Sigmoid colon (tissue), 7 donors: ENCODE data around the gene PRICKLE3. TPM values are rescaled to one million over a fixed set of nuclear protein-coding genes. Genes with fewer than 3 reads are reported as not detected.
"Not testable (repeated sequence)": the region's sequence is repeated elsewhere in the genome, so short reads cannot be mapped to it uniquely, and the experiment has no call there.

Source experiments
- DNase-seq: peaks from one replicate; pipeline ENCODE4 v3.0.0-alpha.2; 2019
- H3K27ac ChIP-seq, 4 donors: fragments of 200-600 bp; sonication (generic); one replicate each; pipeline ENCODE4 v1.5.1; 2016 to 2019; ENCODE audit warnings: mild to moderate bottlenecking in 1 of 4
- H3K27me3 ChIP-seq, 3 donors: fragments of 200-600 bp; sonication (generic); one replicate each; pipeline ENCODE4 v1.5.1; 2019; ENCODE audit warnings: mild to moderate bottlenecking in 1 of 3
- H3K36me3 ChIP-seq, 4 donors: fragments of 200-600 bp; sonication (generic); one replicate each; pipeline ENCODE4 v1.5.1; 2016 to 2019
- H3K4me1 ChIP-seq, 4 donors: fragments of 200-600 bp; sonication (generic); one replicate each; pipeline ENCODE4 v1.5.1; 2017 to 2019
- H3K4me3 ChIP-seq, 4 donors: fragments of 200-600 bp; sonication (generic); one replicate each; pipeline ENCODE4 v1.5.1; 2017 to 2019; ENCODE audit warnings: mild to moderate bottlenecking in 2 of 4, moderate library complexity in 1 of 4
- H3K9me3 ChIP-seq, 4 donors: fragments of 200-600 bp in 3 of 4; sonication (generic) in 3 of 4; one replicate each; pipeline versions ENCODE4 v1.5.1 to v1.6.1; 2013 to 2019
- CTCF ChIP-seq, 4 experiments: fragments of 450-650 bp in 3 of 4; fragments of 200-600 bp in 1 of 4; IDR thresholded peaks; one replicate each; pipeline ENCODE4 v1.5.1; 2016 to 2019; ENCODE audit warnings: antibody characterized with exemption in 4 of 4, mild to moderate bottlenecking in 3 of 4, moderate library complexity in 2 of 4
- EP300 ChIP-seq, 4 donors: sonication (generic); formaldehyde crosslinking; IDR thresholded peaks; one replicate each; pipeline ENCODE4 v1.6.1; 2017; ENCODE audit warnings: antibody characterized with exemption in 4 of 4
- POLR2A ChIP-seq, 2 donors: fragments of 450-650 bp; IDR thresholded peaks; one replicate each; pipeline ENCODE4 v1.6.1; 2016; ENCODE audit warnings: antibody characterized with exemption in 2 of 2, mild to moderate bottlenecking in 2 of 2, moderate library complexity in 2 of 2
- POLR2AphosphoS5 ChIP-seq, 4 donors: sonication (generic); formaldehyde crosslinking; IDR thresholded peaks; one replicate each; pipeline ENCODE4 v1.6.1; 2017; ENCODE audit warnings: antibody characterized with exemption in 4 of 4
- WGBS, 2 donors: extraction: QIAGEN DNeasy Blood & Tissue Kit; methylation state at CpG; one replicate each; pipeline ENCODE4 v1.1.7; 2013; 5-methylcytosine and 5-hydroxymethylcytosine counted together
- intact Hi-C: fragments of 100-400 bp; cut with DNase I; formaldehyde crosslinking; loops from one replicate; pipeline ENCODE4 v1.15.1; 2023
- polyA plus RNA-seq, 3 donors: library from polyadenylated mRNA; stranded (reverse); fragments of 200-250 nt; gene quantifications; one replicate each; pipeline ENCODE4 v1.2.3, GENCODE V29; 2013
- small RNA-seq, 3 donors: library from RNA; depleted of rRNA; stranded (forward); fragments of <200 nt; gene quantifications; one replicate each; pipeline ENCODE3, GENCODE V24; 2016
- total RNA-seq, 4 donors: library from RNA; depleted of rRNA; stranded (reverse); fragments of >200 nt; gene quantifications; one replicate each; pipeline ENCODE4 v1.1.0, GENCODE V29; 2016
- donor health status: healthy with polysubstance abuse.
- donor health status: Bipolar disorder and iron deficiency.
- donor health status: healthy.

Gene PRICKLE3
- total and polyA plus RNA-seq, 7 donors, result 4.8 to 13.0 (median 8.9) TPM

DNA sequence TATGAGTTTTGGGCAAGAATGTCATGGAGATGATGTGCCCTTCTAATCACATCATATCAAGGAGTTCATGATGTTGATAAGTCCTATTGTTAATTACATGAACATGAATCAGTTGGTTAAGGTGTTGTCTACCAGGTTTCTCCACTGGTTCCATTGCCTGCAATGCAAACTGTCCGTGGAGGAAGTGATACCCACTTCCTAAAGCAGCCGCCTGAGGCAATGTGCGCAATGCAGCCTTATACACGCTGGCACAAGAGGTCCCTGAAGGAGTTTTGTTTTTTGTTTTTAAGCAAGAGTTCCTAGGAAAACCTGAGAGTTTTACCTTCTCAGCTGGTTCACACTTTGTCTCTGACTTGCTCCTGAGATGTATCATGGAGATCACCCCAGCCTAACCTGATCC lies 56.7 kb downstream of the PRICKLE3 start:
- H3K4me1 ChIP-seq, result no peaks in the 10 kb centered on the region
- no peaks in the 10 kb centered on the region for H3K36me3 ChIP-seq
- intact Hi-C loops, result loop anchor here (10.0 kb wide), 1 partner anchor 65 kb away; no protein-coding TSS in a partner anchor
- no peak for DNase-seq
- H3K4me3 ChIP-seq, result no peak overlapping the region
- no peaks in the 10 kb centered on the region for H3K27me3 ChIP-seq
- no peak for TF ChIP-seq POLR2AphosphoS5 (IDR thresholded peaks at IDR 0.05)
- no peak for TF ChIP-seq CTCF (IDR thresholded peaks at IDR 0.05)
- TF ChIP-seq POLR2A (IDR thresholded peaks at IDR 0.05), result no peak
- no peak for TF ChIP-seq EP300 (IDR thresholded peaks at IDR 0.05)
- no peaks in the 10 kb centered on the region for H3K9me3 ChIP-seq
- no peak overlapping the region for H3K27ac ChIP-seq
- 64 to 89% methylated on average over 4 of the region's 4 CpGs for WGBS, 2 donors

DNA sequence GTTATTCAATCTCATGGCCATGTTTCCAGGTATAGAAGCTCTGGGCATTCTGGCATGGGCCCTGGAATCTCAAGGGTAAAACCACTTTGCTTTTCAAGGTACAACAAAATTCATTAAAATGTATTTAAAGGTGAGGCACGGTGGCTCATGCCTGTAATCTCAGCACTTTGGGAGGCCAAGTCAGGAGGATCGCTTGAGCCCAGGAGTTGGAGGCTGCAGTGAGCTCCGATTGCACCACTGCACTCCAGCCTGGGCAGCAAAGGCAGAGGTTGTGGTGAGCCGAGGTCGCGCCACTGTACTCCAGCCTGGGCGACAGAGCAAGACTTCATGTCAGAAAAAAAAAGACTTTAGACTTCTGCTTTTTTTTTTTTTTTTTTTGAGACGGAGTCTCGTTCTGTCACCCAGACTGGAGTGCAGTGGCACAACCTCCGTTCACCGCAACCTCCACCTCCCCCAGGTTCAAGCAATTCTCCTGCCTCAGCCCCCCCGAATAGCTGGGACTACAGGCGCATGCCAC lies 58.4 kb downstream of the PRICKLE3 start:
- not testable (repeated sequence) for H3K9me3 ChIP-seq, H3K27ac ChIP-seq, H3K27me3 ChIP-seq, H3K36me3 ChIP-seq, H3K4me3 ChIP-seq, DNase-seq, H3K4me1 ChIP-seq
- WGBS, 2 donors, result 66 to 85% methylated on average over 13 of the region's 13 CpGs
- intact Hi-C loops, result loop anchor here (10.0 kb wide), 1 partner anchor 63 kb away; no protein-coding TSS in a partner anchor

Small RNA genes within 50 kb of the gene (small RNA-seq; reads per million reads assigned to genes)
- 0 reads per million in 3 donors for gene RN7SL262P

Other genes with a start within 250 kb of the PRICKLE3 start
- 10 to 100 TPM; 33.6 to 41.4 (median 38.0) TPM for gene OTUD5, start 228.8 kb downstream of the PRICKLE3 start, total RNA-seq
- 10 to 100 TPM; 22.4 to 39.3 (median 24.6) TPM for gene OTUD5, start 228.8 kb downstream of the PRICKLE3 start, polyA plus RNA-seq
- gene KCND1, start 214.5 kb downstream of the PRICKLE3 start, total RNA-seq, result 1 to 10 TPM in 3 of 4 donors, under 1 TPM in 1; 0.95 to 2.5 (median 1.3) TPM
- 1 to 10 TPM in 1 of 3 donors, not detected in 2; 1.7 TPM for gene KCND1, start 214.5 kb downstream of the PRICKLE3 start, polyA plus RNA-seq
- 10 to 100 TPM; 19.7 to 63.1 (median 29.7) TPM for gene GRIPAP1, start 184.1 kb downstream of the PRICKLE3 start, total RNA-seq
- 10 to 100 TPM; 14.4 to 42.0 (median 18.3) TPM for gene GRIPAP1, start 184.1 kb downstream of the PRICKLE3 start, polyA plus RNA-seq
- gene TFE3, start 143.0 kb downstream of the PRICKLE3 start, total RNA-seq, result 10 to 100 TPM; 38.3 to 69.8 (median 56.0) TPM
- 10 to 100 TPM; 21.0 to 32.6 (median 30.9) TPM for gene TFE3, start 143.0 kb downstream of the PRICKLE3 start, polyA plus RNA-seq
- 1 to 10 TPM in 3 of 4 donors, under 1 TPM in 1; 0.71 to 3.9 (median 1.3) TPM for gene CCDC120, start 127.4 kb downstream of the PRICKLE3 start, total RNA-seq
- gene CCDC120, start 127.4 kb downstream of the PRICKLE3 start, polyA plus RNA-seq, result 1 to 10 TPM; 4.2 to 7.6 (median 4.2) TPM
- 10 to 100 TPM; 18.2 to 20.2 (median 19.0) TPM for gene PRAF2, start 112.4 kb downstream of the PRICKLE3 start, total RNA-seq
- 10 to 100 TPM in 1 of 3 donors, 1 to 10 TPM in 2; 2.8 to 15.2 (median 8.4) TPM for gene PRAF2, start 112.4 kb downstream of the PRICKLE3 start, polyA plus RNA-seq
- 100 to 1,000 TPM in 1 of 4 donors, 10 to 100 TPM in 3; 78.5 to 102 (median 93.5) TPM for gene WDR45, start 106.5 kb downstream of the PRICKLE3 start, total RNA-seq
- gene WDR45, start 106.5 kb downstream of the PRICKLE3 start, polyA plus RNA-seq, result 10 to 100 TPM; 49.5 to 57.1 (median 55.5) TPM
- 10 to 100 TPM; 14.4 to 25.0 (median 23.6) TPM for gene GPKOW, start 62.6 kb downstream of the PRICKLE3 start, total RNA-seq
- 10 to 100 TPM; 23.4 to 24.6 (median 24.3) TPM for gene GPKOW, start 62.6 kb downstream of the PRICKLE3 start, polyA plus RNA-seq
- gene MAGIX, start 23.6 kb downstream of the PRICKLE3 start, total RNA-seq, result 1 to 10 TPM; 1.4 to 3.1 (median 1.8) TPM
- gene MAGIX, start 23.6 kb downstream of the PRICKLE3 start, polyA plus RNA-seq, result 10 to 100 TPM in 2 of 3 donors, 1 to 10 TPM in 1; 7.7 to 24.0 (median 13.6) TPM
- gene PLP2, start 14.5 kb downstream of the PRICKLE3 start, total RNA-seq, result 10 to 100 TPM; 39.0 to 65.1 (median 48.9) TPM
- gene PLP2, start 14.5 kb downstream of the PRICKLE3 start, polyA plus RNA-seq, result 100 to 1,000 TPM in 1 of 3 donors, 10 to 100 TPM in 2; 61.7 to 185 (median 88.9) TPM
- gene SYP, start 13.8 kb upstream of the PRICKLE3 start, total RNA-seq, result 10 to 100 TPM in 2 of 4 donors, 1 to 10 TPM in 2; 4.1 to 14.6 (median 10.9) TPM
- gene SYP, start 13.8 kb upstream of the PRICKLE3 start, polyA plus RNA-seq, result 10 to 100 TPM in 1 of 3 donors, 1 to 10 TPM in 2; 1.2 to 20.2 (median 1.4) TPM
- under 1 TPM in 2 of 4 donors, not detected in 2; 0.14 to 0.16 TPM for gene CACNA1F, start 47.0 kb upstream of the PRICKLE3 start, total RNA-seq
- under 1 TPM in 2 of 3 donors, not detected in 1; under 0.01 to 0.70 TPM for gene CACNA1F, start 47.0 kb upstream of the PRICKLE3 start, polyA plus RNA-seq
- 10 to 100 TPM; 11.1 to 15.0 (median 12.6) TPM for gene CCDC22, start 49.1 kb upstream of the PRICKLE3 start, total RNA-seq
- gene CCDC22, start 49.1 kb upstream of the PRICKLE3 start, polyA plus RNA-seq, result 10 to 100 TPM in 1 of 3 donors, 1 to 10 TPM in 2; 9.0 to 16.1 (median 9.6) TPM
- gene FOXP3, start 78.3 kb upstream of the PRICKLE3 start, total RNA-seq, result not detected
- 1 to 10 TPM in 1 of 3 donors, not detected in 2; 3.1 TPM for gene FOXP3, start 78.3 kb upstream of the PRICKLE3 start, polyA plus RNA-seq
- 10 to 100 TPM in 2 of 4 donors, 1 to 10 TPM in 2; 8.6 to 13.7 (median 10.1) TPM for gene PPP1R3F, start 83.4 kb upstream of the PRICKLE3 start, total RNA-seq
- 1 to 10 TPM; 2.2 to 5.4 (median 3.9) TPM for gene PPP1R3F, start 83.4 kb upstream of the PRICKLE3 start, polyA plus RNA-seq
- gene GAGE10, start 117.3 kb upstream of the PRICKLE3 start, total RNA-seq, result not detected
- not detected for gene GAGE10, start 117.3 kb upstream of the PRICKLE3 start, polyA plus RNA-seq
- not detected for gene GAGE12J, start 135.7 kb upstream of the PRICKLE3 start, total RNA-seq
- not detected for gene GAGE12J, start 135.7 kb upstream of the PRICKLE3 start, polyA plus RNA-seq
- not detected for gene GAGE13, start 145.2 kb upstream of the PRICKLE3 start, total RNA-seq
- gene GAGE13, start 145.2 kb upstream of the PRICKLE3 start, polyA plus RNA-seq, result not detected